Cardiac atrium fibroblast (primary cell): ENCODE results near the gene RPUSD3. TPM values are rescaled to one million over a fixed set of nuclear protein-coding genes. Genes with fewer than 3 reads are reported as not detected.

Experiments used
- total RNA-seq: library from RNA; depleted of rRNA; stranded (reverse); fragments of >200 nt; gene quantifications from 2 replicates; pipeline ENCODE4 v1.2.3, GENCODE V29; 2015

Gene RPUSD3
- 35.7 and 36.8 TPM in 2 replicates for total RNA-seq

GRCh38 chr3:9843715-9844438 is at the start of gene RPUSD3:
TSS of gene RPUSD3 (minus strand) at chr3:9844008. CDS start at chr3:9843990, 18 bp downstream.

GRCh38 chr3:9890249-9891071 is 46.7 kb upstream of the RPUSD3 start, which contains the start of gene JAGN1:
TSS of gene JAGN1 (plus strand) at chr3:9890610. CDS start at chr3:9890723, 113 bp downstream.

GRCh38 chr3:9879830-9880549 is 36.2 kb upstream of the RPUSD3 start, which contains the start of gene CIDEC:
TSS of gene CIDEC (minus strand) at chr3:9880253. CDS start at chr3:9878486, 1,767 bp downstream.

GRCh38 chr3:9809615-9810432 is 34.0 kb downstream of the RPUSD3 start, which contains the start of gene TTLL3:
TSS of gene TTLL3 (plus strand) at chr3:9810262. CDS start at chr3:9810662, 400 bp downstream.

GRCh38 chr3:9792405-9793160 is 51.2 kb downstream of the RPUSD3 start, which contains the start of the genes ARPC4 and TADA3:
TSS of gene ARPC4 (plus strand) at chr3:9793082. CDS start at chr3:9793122, 40 bp downstream.
TSS of gene TADA3 (minus strand) at chr3:9792473. CDS start at chr3:9791466, 1,007 bp downstream.

Other genes starting within 250 kb of the RPUSD3 start
- 23.8 and 26.5 TPM in 2 replicates for gene MTMR14, start 194.5 kb downstream of the RPUSD3 start, total RNA-seq
- gene CPNE9, start 140.2 kb downstream of the RPUSD3 start, total RNA-seq = not detected in 2 replicates
- gene BRPF1, start 112.3 kb downstream of the RPUSD3 start, total RNA-seq = 9.6 and 17.3 TPM in 2 replicates
- 9.2 and 16.7 TPM in 2 replicates for gene OGG1, start 94.1 kb downstream of the RPUSD3 start, total RNA-seq
- 25.1 and 30.7 TPM in 2 replicates for gene CAMK1, start 74.1 kb downstream of the RPUSD3 start, total RNA-seq
- gene TADA3, start 51.5 kb downstream of the RPUSD3 start, total RNA-seq = 72.1 and 81.6 TPM in 2 replicates
- 222 and 227 TPM in 2 replicates for gene ARPC4, start 50.9 kb downstream of the RPUSD3 start, total RNA-seq
- gene TTLL3, start 33.7 kb downstream of the RPUSD3 start, total RNA-seq = 11.8 and 28.5 TPM in 2 replicates
- 0.18 TPM in 1 of 2 replicates, not detected in the other for gene CIDEC, start 36.2 kb upstream of the RPUSD3 start, total RNA-seq
- 55.6 and 71.6 TPM in 2 replicates for gene JAGN1, start 46.6 kb upstream of the RPUSD3 start, total RNA-seq
- 0.54 TPM in 1 of 2 replicates, not detected in the other for gene IL17RE, start 58.8 kb upstream of the RPUSD3 start, total RNA-seq
- gene IL17RC, start 73.1 kb upstream of the RPUSD3 start, total RNA-seq = 35.4 and 50.9 TPM in 2 replicates
- gene CRELD1, start 89.8 kb upstream of the RPUSD3 start, total RNA-seq = 23.0 and 26.7 TPM in 2 replicates
- gene PRRT3, start 108.4 kb upstream of the RPUSD3 start, total RNA-seq = 2.8 and 3.8 TPM in 2 replicates
- gene EMC3, start 142.8 kb upstream of the RPUSD3 start, total RNA-seq = 68.5 and 87.6 TPM in 2 replicates
- gene FANCD2, start 182.4 kb upstream of the RPUSD3 start, total RNA-seq = 2.9 and 12.5 TPM in 2 replicates